K562 treated with DMSO at 1 percent for 24 hours (cell line): ENCODE measurements around the gene PTGES3. TPM values are rescaled to one million over a fixed set of nuclear protein-coding genes. Genes with fewer than 3 reads are reported as not detected.

ENCODE experiments used
- total RNA-seq: library from RNA; unstranded; fragments of 300-600 nt; gene quantifications from 2 replicates; pipeline ENCODE4 v1.2.3, GENCODE V29; 2022; ENCODE audit warnings: low read depth; ENCODE audit not compliant: insufficient read depth

Gene PTGES3, protein sequence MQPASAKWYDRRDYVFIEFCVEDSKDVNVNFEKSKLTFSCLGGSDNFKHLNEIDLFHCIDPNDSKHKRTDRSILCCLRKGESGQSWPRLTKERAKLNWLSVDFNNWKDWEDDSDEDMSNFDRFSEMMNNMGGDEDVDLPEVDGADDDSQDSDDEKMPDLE
- total RNA-seq = 185 and 206 TPM in 2 replicates

DNA sequence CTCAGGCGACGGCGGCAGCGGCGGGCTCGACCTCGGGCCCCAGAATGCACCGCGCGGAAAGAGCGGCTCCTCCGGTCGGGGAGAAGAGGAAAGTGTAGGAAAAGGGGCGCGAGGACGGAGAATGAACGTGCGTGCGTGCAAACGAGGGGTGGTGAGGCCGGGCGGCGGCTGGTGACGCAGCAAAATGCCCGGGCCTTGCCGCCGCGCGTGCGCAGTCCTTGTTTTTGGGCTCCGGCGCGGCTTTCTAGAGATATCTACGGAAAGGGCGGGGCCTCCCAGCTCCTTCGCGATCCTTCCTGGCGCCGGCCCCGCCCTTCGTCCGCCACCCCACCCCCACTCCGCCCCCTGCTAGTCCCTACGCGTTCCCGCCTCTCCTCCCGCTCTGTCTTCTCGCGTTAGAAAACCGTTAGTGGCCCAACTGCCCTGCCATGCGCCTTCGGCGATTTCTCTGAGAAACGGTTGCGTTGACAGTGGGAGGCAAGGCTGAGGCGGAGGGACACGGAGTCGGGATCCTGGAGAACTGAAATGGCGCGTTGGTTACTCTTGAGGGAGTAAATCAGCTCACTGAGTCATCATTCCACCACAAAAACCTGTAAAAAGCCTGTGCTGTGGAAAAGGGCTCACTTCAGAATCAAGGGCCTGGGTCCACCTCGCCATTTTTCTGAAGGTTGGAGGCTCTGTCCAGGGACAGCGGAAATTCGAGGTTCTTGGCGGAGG, at the start of gene PTGES3:
PTGES3 (minus strand) TSS at position 156 of the 717 bp plus-strand sequence. CDS start 285 bp downstream, outside the sequence.

DNA sequence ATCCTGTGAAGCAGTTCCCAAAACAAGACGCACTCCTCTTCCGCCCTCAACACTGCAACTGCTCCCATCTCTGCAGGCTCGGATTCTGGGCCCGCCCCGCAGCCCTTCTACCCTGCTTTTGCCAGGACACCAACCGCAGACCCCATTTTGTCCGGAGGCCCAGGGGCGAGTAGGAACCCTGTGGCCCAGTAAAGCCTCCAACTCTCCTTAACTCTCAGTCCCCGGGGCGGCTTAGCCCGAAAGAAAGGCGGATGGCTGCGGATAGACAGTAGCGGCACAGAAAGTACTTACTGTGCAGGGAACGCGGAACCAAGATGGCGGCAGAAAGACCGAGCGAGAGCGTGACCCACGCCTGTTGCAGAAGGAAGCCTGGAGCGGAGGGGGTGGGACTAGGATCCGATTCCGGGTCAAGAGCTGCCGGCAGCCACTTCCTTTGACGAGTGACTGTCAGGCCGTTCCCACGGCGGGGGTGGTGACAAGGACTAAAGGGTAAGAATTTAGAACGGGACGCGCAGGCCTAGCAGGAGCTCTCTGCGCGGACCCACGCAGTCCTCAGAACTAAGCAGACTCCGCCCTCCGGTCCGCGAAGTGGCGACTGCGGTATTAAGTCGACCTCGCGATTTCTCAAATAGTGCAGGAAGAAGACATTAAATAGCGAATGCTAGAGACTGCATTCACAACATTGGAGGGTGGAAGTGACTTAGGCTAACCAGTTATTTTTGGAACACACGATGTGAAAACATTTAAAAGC, 37.1 kb upstream of the PTGES3 start, which contains the start of gene NACA:
NACA (minus strand) TSS at position 328 of the 751 bp plus-strand sequence. CDS start 778 bp downstream, outside the sequence.

DNA sequence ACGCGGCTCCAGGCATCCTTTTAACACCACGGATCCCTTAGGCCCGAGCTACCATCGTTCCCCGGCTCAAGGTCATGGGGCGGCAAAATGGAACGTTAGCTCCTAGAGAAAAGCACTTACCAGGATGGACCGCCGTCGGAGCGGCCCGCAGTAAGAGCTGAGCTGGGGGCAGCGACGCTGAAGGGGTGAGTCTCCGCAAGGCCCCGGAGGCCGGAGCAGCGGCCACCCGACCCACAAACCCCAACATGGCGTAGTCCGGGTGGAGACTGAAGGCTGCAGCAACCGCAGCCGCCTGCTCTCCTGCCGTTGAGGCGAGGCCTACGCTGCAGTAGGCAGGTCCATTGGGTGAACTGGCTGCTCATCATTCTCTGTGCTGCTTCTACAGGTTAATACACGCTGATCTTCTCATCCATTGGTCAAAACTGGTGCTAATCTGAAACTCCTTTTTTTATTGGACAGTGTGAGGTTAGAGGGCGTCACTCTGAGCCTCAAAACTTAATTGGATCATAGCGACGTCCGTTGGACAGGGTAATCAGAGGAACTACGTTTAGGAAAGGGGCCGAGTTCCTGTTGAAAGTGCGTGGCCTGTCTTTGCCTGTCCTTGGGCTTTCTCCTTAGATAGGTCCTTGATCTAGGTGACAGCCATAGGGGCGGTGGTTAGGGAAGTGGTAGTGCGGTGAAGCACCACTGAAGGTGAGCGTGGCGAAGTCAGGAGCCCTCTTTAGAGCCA, 42.2 kb downstream of the PTGES3 start, which contains the start of gene ATP5F1B:
ATP5F1B (minus strand) TSS at position 268 of the 730 bp plus-strand sequence; CDS start at position 247, 21 bp downstream.

DNA sequence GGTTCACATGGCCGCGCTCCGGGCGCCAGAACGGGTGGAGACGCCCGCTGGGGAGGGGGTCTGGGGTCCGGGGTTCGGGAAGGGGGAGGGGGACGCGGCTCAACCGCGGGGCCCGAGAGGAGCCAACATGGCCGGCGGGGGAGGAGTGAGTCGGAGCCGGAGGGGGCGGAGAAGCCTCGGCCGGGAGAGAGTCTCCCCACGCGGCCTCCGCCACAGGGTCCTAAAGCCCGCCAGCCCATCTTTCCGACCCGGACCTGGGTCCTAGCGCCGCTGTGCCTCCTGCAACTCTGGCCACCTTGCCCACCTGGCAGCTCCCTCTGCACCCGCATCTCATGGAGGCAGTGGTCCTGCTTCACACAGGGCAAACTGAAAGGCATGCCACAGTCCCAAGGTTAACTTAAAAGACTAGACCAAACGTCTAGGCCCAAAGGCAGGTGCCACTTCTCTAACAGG, 57.9 kb downstream of the PTGES3 start, which contains the start of gene BAZ2A:
BAZ2A (minus strand) TSS at position 147 of the 453 bp plus-strand sequence. CDS start 12,796 bp downstream, outside the sequence.

Other genes with a start within 250 kb of the PTGES3 start
- gene TIMELESS, start 238.9 kb downstream of the PTGES3 start, total RNA-seq = 42.8 and 43.4 TPM in 2 replicates
- not detected in 2 replicates for gene MIP, start 233.6 kb downstream of the PTGES3 start, total RNA-seq
- gene SPRYD4, start 219.7 kb downstream of the PTGES3 start, total RNA-seq = 1.1 and 1.4 TPM in 2 replicates
- gene GLS2, start 200.1 kb downstream of the PTGES3 start, total RNA-seq = 0.29 TPM in 1 of 2 replicates, not detected in the other
- gene RBMS2, start 166.5 kb downstream of the PTGES3 start, total RNA-seq = 0.86 and 2.5 TPM in 2 replicates
- gene BAZ2A, start 58.0 kb downstream of the PTGES3 start, total RNA-seq = 60.5 and 63.6 TPM in 2 replicates
- 849 and 855 TPM in 2 replicates for gene ATP5F1B, start 42.3 kb downstream of the PTGES3 start, total RNA-seq
- 1,599 and 1,695 TPM in 2 replicates for gene NACA, start 37.0 kb upstream of the PTGES3 start, total RNA-seq
- 53.2 and 58.9 TPM in 2 replicates for gene PRIM1, start 64.0 kb upstream of the PTGES3 start, total RNA-seq
- gene HSD17B6, start 75.0 kb upstream of the PTGES3 start, total RNA-seq = 0.61 and 0.88 TPM in 2 replicates
- not detected in 2 replicates for gene SDR9C7, start 246.1 kb upstream of the PTGES3 start, total RNA-seq